Measurements from ENCODE around the gene ARHGAP15.

Gene ARHGAP15

DNA sequence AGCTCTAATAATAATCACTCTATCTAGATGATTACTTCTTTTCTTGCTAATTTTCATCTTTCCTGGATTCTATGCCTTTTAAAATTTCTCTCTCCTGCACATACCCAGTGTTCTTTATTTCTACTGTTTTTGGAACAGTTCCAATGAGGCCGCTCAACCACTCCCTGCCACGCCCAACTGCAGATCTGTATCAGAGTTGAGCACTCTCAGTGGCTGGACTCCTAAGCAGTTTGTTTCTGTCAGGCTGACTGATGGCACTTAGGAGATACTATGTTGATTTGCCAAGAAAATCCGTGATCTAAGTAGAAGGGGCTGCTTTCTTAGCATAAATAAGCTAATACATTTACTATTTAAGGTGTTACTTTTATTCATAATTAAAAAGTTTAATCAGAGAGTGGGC lies 192.8 kb downstream of the ARHGAP15 start:
- H3K9ac ChIP-seq (ENCODE audit: insufficient read length), result no peak overlapping the region
- no peak overlapping the region for H3K27ac ChIP-seq
- H3K36me3 ChIP-seq (ENCODE audit: insufficient read depth, low read length), result no peaks in the 10 kb centered on the region
- H3K9me3 ChIP-seq (ENCODE audit: low read depth, low read length), result no peaks in the 10 kb centered on the region
- no peak overlapping the region for H3K4me3 ChIP-seq
- TF ChIP-seq EZH2 (IDR thresholded peaks at IDR 0.05), result no peak
- no peak for TF ChIP-seq POLR2AphosphoS5 (IDR thresholded peaks at IDR 0.05; ENCODE audit: borderline replicate concordance, low read depth, low read length)
- TF ChIP-seq FOXP2 (optimal IDR thresholded peaks at IDR 0.05; ENCODE audit: control extremely low read depth, extremely low read length, insufficient read depth), result no peak
- DNase-seq (ENCODE audit: low read depth, low spot score), result no peak

- Histone ChIP-seq H3K36me3 (ENCODE audit: insufficient read depth, low read length) (no peaks in the 10 kb centered on the region), H3K9ac (ENCODE audit: insufficient read length) (no peak overlapping the region), H3K9me3 (ENCODE audit: low read depth, low read length) (no peaks in the 10 kb centered on the region), H3K4me3 (no peak overlapping the region), H3K27ac (no peak overlapping the region)
- DNase-seq (ENCODE audit: low read depth, low spot score), result no peak
- TF ChIP-seq FOXP2 (optimal IDR thresholded peaks at IDR 0.05; ENCODE audit: control extremely low read depth, extremely low read length, insufficient read depth), result no peak
- no peak for TF ChIP-seq POLR2AphosphoS5 (IDR thresholded peaks at IDR 0.05; ENCODE audit: borderline replicate concordance, low read depth, low read length)
- TF ChIP-seq EZH2 (IDR thresholded peaks at IDR 0.05), result no peak
These were observed 200.1 kb downstream of the ARHGAP15 start for GRCh38 chr2:143329288-143329687.

DNA sequence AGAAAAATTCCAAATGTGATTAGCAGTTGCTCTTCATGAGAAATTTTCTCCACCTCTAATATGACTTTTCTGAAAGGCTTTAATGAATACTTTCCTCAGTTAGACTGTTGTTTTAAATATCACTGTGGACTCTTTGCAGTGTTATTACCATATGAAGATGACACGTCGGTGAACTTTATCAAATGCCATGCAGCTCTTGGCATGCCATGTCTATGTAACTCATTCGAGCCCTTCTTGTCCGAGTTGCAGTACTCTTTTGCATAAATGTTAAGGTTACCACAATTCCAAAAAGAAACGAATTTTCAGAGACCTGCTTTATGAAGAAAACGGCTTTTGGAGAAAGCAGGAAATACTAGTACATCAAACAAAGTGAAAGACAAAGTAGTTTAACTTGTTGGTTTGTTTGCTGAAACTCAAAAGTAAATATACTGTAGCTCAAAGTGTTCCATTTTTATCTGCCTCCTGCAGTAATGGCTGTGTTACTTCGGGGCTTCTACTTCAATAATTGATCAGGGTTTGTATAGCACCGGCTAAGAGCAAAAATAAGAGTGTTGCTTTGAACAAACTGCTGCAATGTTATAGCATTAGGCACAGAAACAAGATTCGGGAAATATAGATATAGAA lies 204.1 kb downstream of the ARHGAP15 start:
- H3K27ac ChIP-seq, result no peak overlapping the region
- 0 out of 2 replicates have a peak overlapping the region, but pooled peaks have one; percentile 9 for H3K4me3 ChIP-seq
- DNase-seq (ENCODE audit: low read depth, low spot score), result no peak
- H3K9ac ChIP-seq (ENCODE audit: insufficient read length), result no peak overlapping the region
- TF ChIP-seq POLR2AphosphoS5 (IDR thresholded peaks at IDR 0.05; ENCODE audit: borderline replicate concordance, low read depth, low read length) (no peak), EZH2 (IDR thresholded peaks at IDR 0.05) (no peak), FOXP2 (optimal IDR thresholded peaks at IDR 0.05; ENCODE audit: control extremely low read depth, extremely low read length, insufficient read depth) (no peak)
- H3K9me3 ChIP-seq (ENCODE audit: low read depth, low read length), result no peaks in the 10 kb centered on the region
- H3K36me3 ChIP-seq (ENCODE audit: insufficient read depth, low read length), result no peaks in the 10 kb centered on the region

GRCh38 chr2:143333847-143334246 lies 204.6 kb downstream of the ARHGAP15 start:
- H3K9me3 ChIP-seq (ENCODE audit: low read depth, low read length), result no peaks in the 10 kb centered on the region
- H3K36me3 ChIP-seq (ENCODE audit: insufficient read depth, low read length), result no peaks in the 10 kb centered on the region
- no peak overlapping the region for H3K4me3 ChIP-seq
- no peak overlapping the region for H3K27ac ChIP-seq
- DNase-seq (ENCODE audit: low read depth, low spot score), result no peak
- TF ChIP-seq FOXP2 (optimal IDR thresholded peaks at IDR 0.05; ENCODE audit: control extremely low read depth, extremely low read length, insufficient read depth), result no peak
- no peak for TF ChIP-seq EZH2 (IDR thresholded peaks at IDR 0.05)
- no peak for TF ChIP-seq POLR2AphosphoS5 (IDR thresholded peaks at IDR 0.05; ENCODE audit: borderline replicate concordance, low read depth, low read length)
- H3K9ac ChIP-seq (ENCODE audit: insufficient read length), result no peak overlapping the region

DNA sequence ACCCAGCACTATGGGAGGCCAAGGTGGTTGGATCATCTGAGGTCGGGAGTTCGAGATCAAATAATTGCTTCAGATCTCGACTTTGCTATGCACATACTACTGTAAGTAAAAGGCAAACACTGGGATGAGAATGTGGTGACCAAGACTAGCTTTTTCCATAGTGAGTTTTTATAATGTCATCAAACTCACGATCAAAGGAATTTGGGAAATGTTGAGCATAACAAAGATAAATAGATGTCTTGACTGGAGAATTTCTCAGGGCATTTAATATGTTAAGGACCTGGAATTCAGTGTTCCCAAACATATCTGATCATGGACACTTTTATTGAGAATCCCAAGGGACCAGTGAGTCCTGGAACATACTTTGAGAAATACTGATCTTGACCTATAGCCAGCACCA lies 205.6 kb downstream of the ARHGAP15 start:
- H3K9me3 ChIP-seq (ENCODE audit: low read depth, low read length), result no peaks in the 10 kb centered on the region
- H3K4me3 ChIP-seq, result no peak overlapping the region
- no peak for DNase-seq (ENCODE audit: low read depth, low spot score)
- H3K36me3 ChIP-seq (ENCODE audit: insufficient read depth, low read length), result no peaks in the 10 kb centered on the region
- no peak overlapping the region for H3K27ac ChIP-seq
- TF ChIP-seq FOXP2 (optimal IDR thresholded peaks at IDR 0.05; ENCODE audit: control extremely low read depth, extremely low read length, insufficient read depth) (no peak), EZH2 (IDR thresholded peaks at IDR 0.05) (no peak), POLR2AphosphoS5 (IDR thresholded peaks at IDR 0.05; ENCODE audit: borderline replicate concordance, low read depth, low read length) (no peak)
- H3K9ac ChIP-seq (ENCODE audit: insufficient read length), result no peak overlapping the region

GRCh38 chr2:143336719-143337210 lies 207.5 kb downstream of the ARHGAP15 start:
- H3K36me3 ChIP-seq (ENCODE audit: insufficient read depth, low read length), result no peaks in the 10 kb centered on the region
- H3K27ac ChIP-seq, result no peak overlapping the region
- no peak for TF ChIP-seq POLR2AphosphoS5 (IDR thresholded peaks at IDR 0.05; ENCODE audit: borderline replicate concordance, low read depth, low read length)
- TF ChIP-seq FOXP2 (optimal IDR thresholded peaks at IDR 0.05; ENCODE audit: control extremely low read depth, extremely low read length, insufficient read depth), result no peak
- no peak for TF ChIP-seq EZH2 (IDR thresholded peaks at IDR 0.05)
- no peak for DNase-seq (ENCODE audit: low read depth, low spot score)
- no peak overlapping the region for H3K9ac ChIP-seq (ENCODE audit: insufficient read length)
- H3K9me3 ChIP-seq (ENCODE audit: low read depth, low read length), result no peaks in the 10 kb centered on the region
- H3K4me3 ChIP-seq, result no peak overlapping the region

DNA sequence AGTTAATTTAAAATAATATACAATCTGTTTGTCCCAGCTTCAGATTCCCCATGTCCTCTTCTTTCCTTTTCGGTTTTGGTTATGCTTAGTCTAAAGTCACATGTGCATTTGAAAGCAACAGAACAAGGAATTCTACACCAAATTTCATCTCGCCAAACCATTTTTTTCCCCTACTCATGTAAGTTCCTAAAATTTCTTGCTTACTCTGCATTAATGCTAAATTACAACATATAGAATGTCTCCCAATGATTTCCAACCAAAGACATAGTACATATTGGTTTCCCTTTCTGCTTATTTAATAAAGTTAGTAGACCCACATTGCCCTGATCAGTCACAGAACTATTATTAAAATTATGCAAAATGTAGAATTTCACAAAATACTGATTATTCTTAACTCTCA lies 212.3 kb downstream of the ARHGAP15 start:
- Histone ChIP-seq H3K36me3 (ENCODE audit: insufficient read depth, low read length) (no peaks in the 10 kb centered on the region), H3K4me3 (no peak overlapping the region), H3K27ac (no peak overlapping the region), H3K9ac (ENCODE audit: insufficient read length) (no peak overlapping the region), H3K9me3 (ENCODE audit: low read depth, low read length) (no peaks in the 10 kb centered on the region)
- TF ChIP-seq FOXP2 (optimal IDR thresholded peaks at IDR 0.05; ENCODE audit: control extremely low read depth, extremely low read length, insufficient read depth) (no peak), POLR2AphosphoS5 (IDR thresholded peaks at IDR 0.05; ENCODE audit: borderline replicate concordance, low read depth, low read length) (no peak), EZH2 (IDR thresholded peaks at IDR 0.05) (no peak)
- no peak for DNase-seq (ENCODE audit: low read depth, low spot score)

DNA sequence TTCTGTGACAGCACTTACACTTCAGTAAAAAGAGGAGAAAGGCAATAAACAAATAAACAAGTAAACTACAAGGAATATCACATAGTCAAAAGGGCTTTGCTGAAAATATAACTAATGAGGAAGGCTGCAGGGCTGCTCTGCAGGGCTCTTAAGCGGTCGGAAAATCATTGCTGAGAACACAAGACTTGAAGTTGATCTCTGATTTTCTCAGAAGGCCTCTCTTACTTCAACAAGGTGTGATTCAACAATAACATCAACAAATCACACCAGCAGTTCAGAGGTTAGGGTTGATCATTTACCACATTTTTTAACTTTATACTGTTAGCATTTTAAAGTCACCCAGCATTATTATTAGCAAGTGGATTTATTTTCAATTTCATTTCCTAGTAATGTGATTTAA lies 215.6 kb downstream of the ARHGAP15 start:
- no peak for DNase-seq (ENCODE audit: low read depth, low spot score)
- Histone ChIP-seq H3K27ac (no peak overlapping the region), H3K36me3 (ENCODE audit: insufficient read depth, low read length) (no peaks in the 10 kb centered on the region), H3K9me3 (ENCODE audit: low read depth, low read length) (no peaks in the 10 kb centered on the region), H3K4me3 (no peak overlapping the region), H3K9ac (ENCODE audit: insufficient read length) (no peak overlapping the region)
- TF ChIP-seq POLR2AphosphoS5 (IDR thresholded peaks at IDR 0.05; ENCODE audit: borderline replicate concordance, low read depth, low read length) (no peak), EZH2 (IDR thresholded peaks at IDR 0.05) (no peak), FOXP2 (optimal IDR thresholded peaks at IDR 0.05; ENCODE audit: control extremely low read depth, extremely low read length, insufficient read depth) (no peak)
